ENCODE results near the gene ZNF581. TPM values are rescaled to one million over a fixed set of nuclear protein-coding genes. Genes with fewer than 3 reads are reported as not detected.

The ZNF581 gene
- polyA plus RNA-seq, 1 donor from 2014 or later = 15.3 TPM

DNA sequence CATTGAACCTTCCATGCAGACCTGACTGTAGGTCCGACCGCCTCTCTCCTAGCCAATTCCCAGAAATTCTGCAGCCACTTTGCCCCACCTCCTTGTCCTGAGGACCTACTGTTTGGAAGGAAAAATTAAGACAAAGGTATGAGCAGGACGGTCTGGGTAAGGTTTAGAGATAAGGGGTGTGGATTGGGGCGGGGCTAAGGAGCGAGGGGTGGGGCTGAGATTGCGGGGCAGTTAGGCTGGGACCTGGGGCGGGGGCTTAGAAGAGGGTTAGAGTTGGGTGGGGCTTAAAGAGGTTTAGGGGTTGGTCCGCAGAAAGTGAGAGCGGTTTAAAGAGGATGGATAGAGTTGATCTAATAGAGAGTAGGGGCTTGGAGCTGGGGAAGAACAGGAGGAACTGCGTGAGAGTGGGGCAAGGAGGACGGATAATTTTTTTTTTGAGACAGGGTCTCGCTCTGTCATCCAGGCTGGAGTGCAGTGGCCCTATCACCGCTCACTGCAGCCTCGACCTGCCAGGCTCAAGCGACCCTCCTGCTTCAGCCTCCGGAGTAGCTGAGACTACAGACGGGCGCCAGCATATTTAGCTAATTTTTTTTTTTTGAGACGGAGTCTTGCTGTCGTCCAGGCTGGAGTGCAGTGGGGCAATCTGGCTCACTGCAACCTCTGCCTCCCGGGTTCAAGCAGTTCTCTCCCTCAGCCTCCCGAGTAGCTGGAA lies 39.7 kb upstream of the ZNF581 start:
- Histone ChIP-seq H3K36me3 (ENCODE audit: insufficient read depth, low read length) (no peaks in the 10 kb centered on the region), H3K9me2 (ENCODE audit: insufficient read depth, low read length) (no peaks in the 10 kb centered on the region), H3F3A (ENCODE audit: insufficient read depth, low read length, poor library complexity, severe bottlenecking) (no peaks in the 10 kb centered on the region), H3K79me2 (replicated peaks; ENCODE audit: insufficient read depth, low read length) (peaks cover 24% of the 10 kb centered on the region), H3K4me2 (ENCODE audit: low read length) (no peak overlapping the region), H3K27ac (ENCODE audit: low read length) (peak overlapping the region; percentile 91), H2AFZ (ENCODE audit: low read depth, low read length) (no peak overlapping the region), H3K27me3 (ENCODE audit: insufficient read depth, low read depth, low read length) (no peaks in the 10 kb centered on the region), H3K9ac (ENCODE audit: low read length) (no peak overlapping the region), H3K9me3 (ENCODE audit: low read length) (no peaks in the 10 kb centered on the region), H4K20me1 (ENCODE audit: insufficient read depth) (no peaks in the 10 kb centered on the region), H3K4me3 (ENCODE audit: low read length) (peak overlapping the region; percentile 97)
- TF ChIP-seq, protein P1, sequence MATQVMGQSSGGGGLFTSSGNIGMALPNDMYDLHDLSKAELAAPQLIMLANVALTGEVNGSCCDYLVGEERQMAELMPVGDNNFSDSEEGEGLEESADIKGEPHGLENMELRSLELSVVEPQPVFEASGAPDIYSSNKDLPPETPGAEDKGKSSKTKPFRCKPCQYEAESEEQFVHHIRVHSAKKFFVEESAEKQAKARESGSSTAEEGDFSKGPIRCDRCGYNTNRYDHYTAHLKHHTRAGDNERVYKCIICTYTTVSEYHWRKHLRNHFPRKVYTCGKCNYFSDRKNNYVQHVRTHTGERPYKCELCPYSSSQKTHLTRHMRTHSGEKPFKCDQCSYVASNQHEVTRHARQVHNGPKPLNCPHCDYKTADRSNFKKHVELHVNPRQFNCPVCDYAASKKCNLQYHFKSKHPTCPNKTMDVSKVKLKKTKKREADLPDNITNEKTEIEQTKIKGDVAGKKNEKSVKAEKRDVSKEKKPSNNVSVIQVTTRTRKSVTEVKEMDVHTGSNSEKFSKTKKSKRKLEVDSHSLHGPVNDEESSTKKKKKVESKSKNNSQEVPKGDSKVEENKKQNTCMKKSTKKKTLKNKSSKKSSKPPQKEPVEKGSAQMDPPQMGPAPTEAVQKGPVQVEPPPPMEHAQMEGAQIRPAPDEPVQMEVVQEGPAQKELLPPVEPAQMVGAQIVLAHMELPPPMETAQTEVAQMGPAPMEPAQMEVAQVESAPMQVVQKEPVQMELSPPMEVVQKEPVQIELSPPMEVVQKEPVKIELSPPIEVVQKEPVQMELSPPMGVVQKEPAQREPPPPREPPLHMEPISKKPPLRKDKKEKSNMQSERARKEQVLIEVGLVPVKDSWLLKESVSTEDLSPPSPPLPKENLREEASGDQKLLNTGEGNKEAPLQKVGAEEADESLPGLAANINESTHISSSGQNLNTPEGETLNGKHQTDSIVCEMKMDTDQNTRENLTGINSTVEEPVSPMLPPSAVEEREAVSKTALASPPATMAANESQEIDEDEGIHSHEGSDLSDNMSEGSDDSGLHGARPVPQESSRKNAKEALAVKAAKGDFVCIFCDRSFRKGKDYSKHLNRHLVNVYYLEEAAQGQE (IDR thresholded peaks at IDR 0.05; ENCODE audit: borderline replicate concordance) = no peak
- TF ChIP-seq TAF1 (IDR thresholded peaks at IDR 0.05; ENCODE audit: low read depth) (no peak), EP300 (conservative IDR thresholded peaks at IDR 0.05; ENCODE audit: poor library complexity, severe bottlenecking) (no peak), EZH2 (IDR thresholded peaks at IDR 0.05; ENCODE audit: borderline replicate concordance, insufficient read depth, low read length, poor library complexity, severe bottlenecking) (no peak), SMC3 (conservative IDR thresholded peaks at IDR 0.05; ENCODE audit: poor library complexity) (no peak), POLR2AphosphoS5 (IDR thresholded peaks at IDR 0.05) (no peak), RAD21 (conservative IDR thresholded peaks at IDR 0.05) (no peak), MXI1 (conservative IDR thresholded peaks at IDR 0.05; ENCODE audit: poor library complexity, severe bottlenecking) (no peak)
- TF ChIP-seq, protein P2, sequence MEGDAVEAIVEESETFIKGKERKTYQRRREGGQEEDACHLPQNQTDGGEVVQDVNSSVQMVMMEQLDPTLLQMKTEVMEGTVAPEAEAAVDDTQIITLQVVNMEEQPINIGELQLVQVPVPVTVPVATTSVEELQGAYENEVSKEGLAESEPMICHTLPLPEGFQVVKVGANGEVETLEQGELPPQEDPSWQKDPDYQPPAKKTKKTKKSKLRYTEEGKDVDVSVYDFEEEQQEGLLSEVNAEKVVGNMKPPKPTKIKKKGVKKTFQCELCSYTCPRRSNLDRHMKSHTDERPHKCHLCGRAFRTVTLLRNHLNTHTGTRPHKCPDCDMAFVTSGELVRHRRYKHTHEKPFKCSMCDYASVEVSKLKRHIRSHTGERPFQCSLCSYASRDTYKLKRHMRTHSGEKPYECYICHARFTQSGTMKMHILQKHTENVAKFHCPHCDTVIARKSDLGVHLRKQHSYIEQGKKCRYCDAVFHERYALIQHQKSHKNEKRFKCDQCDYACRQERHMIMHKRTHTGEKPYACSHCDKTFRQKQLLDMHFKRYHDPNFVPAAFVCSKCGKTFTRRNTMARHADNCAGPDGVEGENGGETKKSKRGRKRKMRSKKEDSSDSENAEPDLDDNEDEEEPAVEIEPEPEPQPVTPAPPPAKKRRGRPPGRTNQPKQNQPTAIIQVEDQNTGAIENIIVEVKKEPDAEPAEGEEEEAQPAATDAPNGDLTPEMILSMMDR (IDR thresholded peaks at IDR 0.05; ENCODE audit: poor library complexity, severe bottlenecking) = no peak

DNA sequence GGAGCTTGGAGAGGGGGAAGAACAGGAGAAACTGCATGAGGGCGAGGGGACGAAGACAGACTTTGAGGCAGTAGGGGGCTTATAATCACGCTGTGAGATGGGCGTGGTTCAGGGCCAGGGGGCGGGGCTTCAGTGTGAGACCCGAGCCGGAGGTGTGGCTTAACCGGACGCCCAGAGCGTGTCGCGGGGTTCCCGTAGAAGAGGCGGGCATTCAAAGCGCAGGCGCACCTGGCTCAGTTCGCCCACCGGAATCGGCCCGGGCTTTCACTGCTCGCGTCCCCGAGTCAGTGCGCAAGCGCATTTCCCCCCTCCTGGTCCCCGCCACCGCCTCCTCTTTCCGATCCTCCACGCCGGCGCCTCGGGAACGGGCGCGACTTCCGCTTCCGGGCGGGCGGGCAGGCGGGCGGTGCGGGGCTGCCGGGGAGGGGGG lies 38.2 kb upstream of the ZNF581 start:
- no peaks in the 10 kb centered on the region for H4K20me1 ChIP-seq (ENCODE audit: insufficient read depth)
- H3K9me3 ChIP-seq (ENCODE audit: low read length) = no peaks in the 10 kb centered on the region
- H3F3A ChIP-seq (ENCODE audit: insufficient read depth, low read length, poor library complexity, severe bottlenecking) = no peaks in the 10 kb centered on the region
- TF ChIP-seq MXI1 (conservative IDR thresholded peaks at IDR 0.05; ENCODE audit: poor library complexity, severe bottlenecking) (peak; percentile 34), TAF1 (IDR thresholded peaks at IDR 0.05; ENCODE audit: low read depth) (no peak)
- H3K4me2 ChIP-seq (ENCODE audit: low read length) = peak overlapping the region; percentile 83
- peak overlapping the region; percentile 41 for H2AFZ ChIP-seq (ENCODE audit: low read depth, low read length)
- H3K27ac ChIP-seq (ENCODE audit: low read length) = peak overlapping the region; percentile 91
- H3K9me2 ChIP-seq (ENCODE audit: insufficient read depth, low read length) = no peaks in the 10 kb centered on the region
- peaks cover 8% of the 10 kb centered on the region for H3K36me3 ChIP-seq (ENCODE audit: insufficient read depth, low read length)
- peaks cover 30% of the 10 kb centered on the region for H3K79me2 ChIP-seq (replicated peaks; ENCODE audit: insufficient read depth, low read length)
- H3K27me3 ChIP-seq (ENCODE audit: insufficient read depth, low read depth, low read length) = no peaks in the 10 kb centered on the region
- H3K9ac ChIP-seq (ENCODE audit: low read length) = peak overlapping the region; percentile 97
- H3K4me3 ChIP-seq (ENCODE audit: low read length) = peak overlapping the region; percentile 97
